PC-9 (cell line): ENCODE measurements around the gene DNM3. TPM values are rescaled to one million over a fixed set of nuclear protein-coding genes. Genes with fewer than 3 reads are reported as not detected.

ENCODE experiments used
- BruUV-seq: library from RNA; stranded (reverse); fragments of 400-500 nt; replicated peaks from 2 replicates; lab custom pipeline; 2021; lab: Mats Ljungman, UMichigan
- CTCF ChIA-PET: fragments of 300-600 bp; sonication (Branson Sonifier 250); formaldehyde crosslinking; loops from one replicate; lab custom pipeline; 2022; ENCODE audit warnings: antibody characterized with exemption; lab: Charles Lee
- POLR2A ChIA-PET: fragments of 300-600 bp; sonication (Branson Sonifier 250); formaldehyde crosslinking; loops from one replicate; lab custom pipeline; 2022; ENCODE audit warnings: antibody characterized with exemption; ENCODE audit not compliant: unreplicated experiment; lab: Charles Lee
- DNase-seq, 2 experiments: peaks; one replicate each; pipeline versions ENCODE4 v3.0.0 to v3.0.0-alpha.2; 2015 to 2022; ENCODE audit warnings: mixed read lengths in 1 of 2
- H2AFZ ChIP-seq: fragments of 200-600 bp; sonication (generic); 2 replicates; pipeline ENCODE4 v1.8.1; 2017; ENCODE audit warnings: antibody characterized with exemption
- H3F3A ChIP-seq: fragments of 200-600 bp; sonication (generic); 2 replicates; pipeline ENCODE4 v1.8.1; 2017; ENCODE audit warnings: antibody characterized with exemption, mild to moderate bottlenecking, low read depth; ENCODE audit not compliant: insufficient read depth
- H3K27ac ChIP-seq: fragments of 200-600 bp; sonication (generic); 2 replicates; pipeline ENCODE4 v1.6.1; 2016; ENCODE audit warnings: mixed run types
- H3K27me3 ChIP-seq: fragments of 200-600 bp; sonication (generic); 2 replicates; pipeline ENCODE4 v1.6.1; 2016; ENCODE audit warnings: low read depth, mixed run types; ENCODE audit not compliant: insufficient read depth
- H3K36me3 ChIP-seq: fragments of 200-600 bp; sonication (generic); 2 replicates; pipeline ENCODE4 v1.6.1; 2016; ENCODE audit warnings: low read depth, mixed run types
- H3K4me1 ChIP-seq: fragments of 200-600 bp; sonication (generic); replicated peaks from 2 replicates; pipeline ENCODE4 v1.6.1; 2016; ENCODE audit warnings: mixed run types; ENCODE audit not compliant: insufficient read depth
- H3K4me2 ChIP-seq: fragments of 200-600 bp; sonication (generic); 2 replicates; pipeline ENCODE4 v1.6.1; 2017; ENCODE audit warnings: mixed run types
- H3K4me3 ChIP-seq: fragments of 200-600 bp; sonication (generic); 2 replicates; pipeline ENCODE4 v1.6.1; 2016; ENCODE audit warnings: mixed run types
- H3K79me2 ChIP-seq: fragments of 200-600 bp; sonication (generic); 2 replicates; pipeline ENCODE4 v1.6.1; 2017; ENCODE audit warnings: low read depth, mixed run types
- H3K9me2 ChIP-seq: fragments of 200-600 bp; sonication (generic); 2 replicates; pipeline ENCODE4 v1.8.1; 2017; ENCODE audit warnings: mild to moderate bottlenecking; ENCODE audit not compliant: insufficient read depth
- H3K9me3 ChIP-seq: fragments of 200-600 bp; sonication (generic); 2 replicates; pipeline ENCODE4 v1.8.1; 2016; ENCODE audit warnings: low read depth; ENCODE audit not compliant: insufficient read depth
- H4K20me1 ChIP-seq: fragments of 200-600 bp; sonication (generic); 2 replicates; pipeline ENCODE4 v1.8.1; 2017; ENCODE audit not compliant: insufficient read depth
- EZH2 ChIP-seq: fragments of 200-600 bp; sonication (generic); IDR thresholded peaks from 2 replicates; pipeline ENCODE4 v1.8.0; 2017; ENCODE audit warnings: antibody characterized with exemption, low read depth
- intact Hi-C: fragments of 100-400 bp; cut with micrococcal nuclease; formaldehyde crosslinking; loops from one replicate; pipeline ENCODE4 v1.10.0; 2022; ENCODE audit not compliant: unreplicated experiment
- total RNA-seq: library from RNA; stranded (reverse); gene quantifications from 2 replicates; pipeline ENCODE4 v1.2.3, GENCODE V29; 2021
- TF ChIP-seq, protein P1 (sequence below): fragments of 200-600 bp; sonication (generic); conservative IDR thresholded peaks from 2 replicates; pipeline ENCODE4 v1.6.1; 2017; ENCODE audit warnings: mixed run types, antibody characterized with exemption, mild to moderate bottlenecking, moderate library complexity

The DNM3 gene
- total RNA-seq, 1 experiment from 2014 or later, result 1.7 TPM

DNA sequence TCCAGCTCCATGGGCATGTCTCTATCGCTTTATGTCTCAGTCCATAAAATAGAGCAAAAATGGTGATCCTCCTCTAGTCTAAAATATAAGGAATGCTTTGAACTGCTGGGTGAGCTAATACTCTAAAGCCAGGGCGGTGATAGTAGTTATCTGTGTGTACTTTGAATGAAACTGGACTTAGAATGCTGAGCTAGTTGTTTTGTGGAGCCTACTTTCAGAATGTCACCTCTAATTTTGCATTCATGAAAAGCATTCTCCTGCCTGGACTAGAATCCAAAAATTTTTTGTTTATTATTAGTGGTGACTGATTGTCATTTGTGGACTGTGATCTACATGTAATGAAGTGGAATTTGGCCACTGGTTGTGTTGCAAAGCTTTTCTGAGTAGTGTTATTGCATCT is 337.6 kb downstream of the DNM3 start:
- no peaks in the 10 kb centered on the region for H3K79me2 ChIP-seq
- no peak overlapping the region for H3K27ac ChIP-seq
- H3K4me2 ChIP-seq, result no peak overlapping the region
- no peaks in the 10 kb centered on the region for H3K27me3 ChIP-seq
- CTCF ChIA-PET, result no interaction called here
- no peaks in the 10 kb centered on the region for H4K20me1 ChIP-seq
- H3K9me2 ChIP-seq, result no peaks in the 10 kb centered on the region
- no peaks in the 10 kb centered on the region for H3K9me3 ChIP-seq
- POLR2A ChIA-PET, result no interaction called here
- H3F3A ChIP-seq, result no peaks in the 10 kb centered on the region
- no peak overlapping the region for H2AFZ ChIP-seq
- intact Hi-C loops, result no loop called here
- no TSS peak for BruUV-seq
- no peak overlapping the region for H3K4me3 ChIP-seq
- H3K4me1 ChIP-seq, result no peaks in the 10 kb centered on the region
- TF ChIP-seq, protein P1, sequence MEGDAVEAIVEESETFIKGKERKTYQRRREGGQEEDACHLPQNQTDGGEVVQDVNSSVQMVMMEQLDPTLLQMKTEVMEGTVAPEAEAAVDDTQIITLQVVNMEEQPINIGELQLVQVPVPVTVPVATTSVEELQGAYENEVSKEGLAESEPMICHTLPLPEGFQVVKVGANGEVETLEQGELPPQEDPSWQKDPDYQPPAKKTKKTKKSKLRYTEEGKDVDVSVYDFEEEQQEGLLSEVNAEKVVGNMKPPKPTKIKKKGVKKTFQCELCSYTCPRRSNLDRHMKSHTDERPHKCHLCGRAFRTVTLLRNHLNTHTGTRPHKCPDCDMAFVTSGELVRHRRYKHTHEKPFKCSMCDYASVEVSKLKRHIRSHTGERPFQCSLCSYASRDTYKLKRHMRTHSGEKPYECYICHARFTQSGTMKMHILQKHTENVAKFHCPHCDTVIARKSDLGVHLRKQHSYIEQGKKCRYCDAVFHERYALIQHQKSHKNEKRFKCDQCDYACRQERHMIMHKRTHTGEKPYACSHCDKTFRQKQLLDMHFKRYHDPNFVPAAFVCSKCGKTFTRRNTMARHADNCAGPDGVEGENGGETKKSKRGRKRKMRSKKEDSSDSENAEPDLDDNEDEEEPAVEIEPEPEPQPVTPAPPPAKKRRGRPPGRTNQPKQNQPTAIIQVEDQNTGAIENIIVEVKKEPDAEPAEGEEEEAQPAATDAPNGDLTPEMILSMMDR, result no peak
- no peak for TF ChIP-seq EZH2
- no peaks in the 10 kb centered on the region for H3K36me3 ChIP-seq
- no peak for DNase-seq

DNA sequence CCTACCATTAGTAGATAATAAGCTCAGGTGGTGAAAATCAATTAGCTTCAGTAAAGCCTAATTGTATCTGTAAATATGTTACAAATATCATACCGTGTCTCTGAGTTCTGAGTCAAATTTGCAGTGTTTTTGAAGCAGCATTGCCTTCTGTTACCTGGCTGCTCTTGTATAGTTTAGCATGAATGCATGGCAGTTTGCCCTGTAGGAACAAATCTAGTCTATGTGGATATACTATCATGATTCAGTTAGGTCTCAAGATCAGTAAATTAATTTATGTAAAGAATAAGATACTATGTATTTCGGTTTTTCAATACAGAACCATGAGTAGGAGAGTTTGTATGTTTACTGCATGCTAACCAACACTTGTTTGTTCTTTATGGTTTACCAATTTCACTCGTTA is 338.6 kb downstream of the DNM3 start:
- BruUV-seq, result no TSS peak
- TF ChIP-seq EZH2, result no peak
- TF ChIP-seq, protein P1, result no peak
- no peaks in the 10 kb centered on the region for H4K20me1 ChIP-seq
- no peaks in the 10 kb centered on the region for H3K27me3 ChIP-seq
- H3F3A ChIP-seq, result no peaks in the 10 kb centered on the region
- intact Hi-C loops, result no loop called here
- H3K27ac ChIP-seq, result no peak overlapping the region
- H3K4me2 ChIP-seq, result no peak overlapping the region
- H2AFZ ChIP-seq, result no peak overlapping the region
- no peaks in the 10 kb centered on the region for H3K79me2 ChIP-seq
- H3K9me3 ChIP-seq, result no peaks in the 10 kb centered on the region
- POLR2A ChIA-PET, result no interaction called here
- DNase-seq, result no peak
- no peak overlapping the region for H3K4me3 ChIP-seq
- H3K36me3 ChIP-seq, result no peaks in the 10 kb centered on the region
- no peaks in the 10 kb centered on the region for H3K4me1 ChIP-seq
- CTCF ChIA-PET, result no interaction called here
- no peaks in the 10 kb centered on the region for H3K9me2 ChIP-seq

DNA sequence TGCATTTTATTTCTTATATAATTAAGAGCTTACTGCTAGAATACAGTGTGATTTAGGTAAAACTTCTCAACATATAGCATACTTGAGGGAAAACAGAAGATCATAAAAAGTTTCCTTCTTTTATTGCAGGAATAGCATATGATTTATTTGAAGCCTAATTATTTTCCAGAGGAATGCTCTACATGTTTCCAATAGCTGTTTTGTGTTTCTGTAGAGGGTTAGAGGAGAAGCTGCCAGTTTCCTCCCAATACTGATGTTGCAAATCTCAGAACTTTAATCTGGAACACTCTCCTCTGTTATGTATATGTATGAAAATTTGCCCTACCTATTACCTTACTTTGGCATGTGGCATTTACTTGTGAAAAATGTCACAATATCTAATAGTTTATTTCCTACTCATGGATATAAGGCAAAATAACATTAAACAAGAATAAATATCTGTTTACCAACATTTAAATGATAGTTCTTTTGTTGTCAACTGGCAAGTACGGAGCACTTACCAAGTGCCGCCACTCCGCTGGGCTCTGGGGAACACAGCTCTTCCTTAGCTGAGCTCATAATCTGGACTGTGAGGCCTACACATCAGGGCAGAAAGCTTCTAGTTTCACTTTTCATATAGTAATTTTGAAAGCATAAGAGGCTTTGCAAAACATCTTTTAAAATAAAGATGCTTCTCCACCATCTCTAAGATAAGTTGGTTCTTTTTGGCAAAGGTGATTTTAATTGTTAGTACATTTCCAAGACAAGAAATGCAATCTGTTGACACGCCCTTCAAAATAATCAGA is 339.4 kb downstream of the DNM3 start:
- Histone ChIP-seq H3K79me2 (no peaks in the 10 kb centered on the region), H3K9me3 (no peaks in the 10 kb centered on the region), H3K27me3 (no peaks in the 10 kb centered on the region), H3K4me3 (no peak overlapping the region), H3K4me2 (no peak overlapping the region), H3K4me1 (no peaks in the 10 kb centered on the region), H2AFZ (no peak overlapping the region), H4K20me1 (no peaks in the 10 kb centered on the region), H3F3A (no peaks in the 10 kb centered on the region), H3K36me3 (no peaks in the 10 kb centered on the region), H3K27ac (no peak overlapping the region), H3K9me2 (no peaks in the 10 kb centered on the region)
- POLR2A ChIA-PET, result no interaction called here
- no peak for DNase-seq
- CTCF ChIA-PET, result no interaction called here
- TF ChIP-seq, protein P1, result no peak
- TF ChIP-seq EZH2, result no peak
- intact Hi-C loops, result no loop called here
- BruUV-seq, result no TSS peak
